GM18517 (cell line): Measurements from ENCODE around the gene SNX20.

ENCODE experiments used
- ATAC-seq: cut with Tn5 transposase; IDR thresholded peaks from one replicate; pipeline ENCODE4 v1.9.1; 2021; ENCODE audit warnings: mild to moderate bottlenecking, moderate library complexity; ENCODE audit not compliant: unreplicated experiment

Gene SNX20

GRCh38 chr16:50683689-50684374 lies 2.7 kb upstream of the SNX20 start:
- ATAC-seq: peak; percentile 48

- ATAC-seq: no peak
Observed at GRCh38 chr16:50680556-50680893, 587 bp downstream of the SNX20 start.

GRCh38 chr16:50679676-50680555 lies 1.2 kb downstream of the SNX20 start:
- no peak for ATAC-seq

GRCh38 chr16:50679266-50679665 lies 1.8 kb downstream of the SNX20 start:
- ATAC-seq: no peak

- no peak for ATAC-seq
Observed at GRCh38 chr16:50678531-50678930, 2.6 kb downstream of the SNX20 start.

GRCh38 chr16:50677351-50677750 lies 3.8 kb downstream of the SNX20 start:
- ATAC-seq: no peak

GRCh38 chr16:50676684-50677225 lies 4.4 kb downstream of the SNX20 start:
- ATAC-seq: no peak

GRCh38 chr16:50675686-50676610 lies 5.2 kb downstream of the SNX20 start:
- ATAC-seq: no peak

- ATAC-seq: no peak
Observed at GRCh38 chr16:50674831-50675230, 6.3 kb downstream of the SNX20 start.

- no peak for ATAC-seq
Observed at GRCh38 chr16:50673496-50674275, 7.4 kb downstream of the SNX20 start.

- no peak for ATAC-seq
Observed at GRCh38 chr16:50671644-50672260, 9.4 kb downstream of the SNX20 start.

- no peak for ATAC-seq
Observed at GRCh38 chr16:50670476-50670875, 10.6 kb downstream of the SNX20 start.

GRCh38 chr16:50669741-50670140 lies 11.4 kb downstream of the SNX20 start:
- ATAC-seq: no peak

GRCh38 chr16:50668368-50669008 lies 12.6 kb downstream of the SNX20 start:
- ATAC-seq: no peak

- no peak for ATAC-seq
Observed at GRCh38 chr16:50667497-50668367, 13.4 kb downstream of the SNX20 start.

- peak; percentile 91 for ATAC-seq
Observed at GRCh38 chr16:50666658-50667496, 14.2 kb downstream of the SNX20 start.

GRCh38 chr16:50665128-50665878 lies 15.8 kb downstream of the SNX20 start:
- peak; percentile 48 for ATAC-seq
